OCI-LY7 (cell line): ENCODE data around the gene LONP2. TPM values are rescaled to one million over a fixed set of nuclear protein-coding genes. Genes with fewer than 3 reads are reported as not detected.
"Not testable (repeated sequence)": the region's sequence is repeated elsewhere in the genome, so short reads cannot be mapped to it uniquely, and the experiment has no call there.

ENCODE experiments used
- BruUV-seq: library from RNA; stranded (reverse); fragments of 400-500 nt; replicated peaks from 2 replicates; lab custom pipeline; 2021; lab: Mats Ljungman, UMichigan
- CTCF ChIA-PET: fragments of 300-600 bp; sonication (Branson Sonifier 250); formaldehyde crosslinking; loops from one replicate; lab custom pipeline; 2022; ENCODE audit warnings: antibody characterized with exemption; ENCODE audit not compliant: unreplicated experiment; lab: Charles Lee
- POLR2A ChIA-PET: fragments of 300-600 bp; sonication (Branson Sonifier 250); formaldehyde crosslinking; loops from one replicate; lab custom pipeline; 2022; ENCODE audit warnings: antibody characterized with exemption; lab: Charles Lee
- DNase-seq: peaks from one replicate; pipeline ENCODE4 v3.0.0-alpha.2; 2015; ENCODE audit warnings: low spot score
- H2AFZ ChIP-seq: fragments of 200-600 bp; sonication (generic), shearing (Covaris generic); 2 replicates; pipeline ENCODE4 v1.6.1; 2014; ENCODE audit warnings: mild to moderate bottlenecking, antibody characterized with exemption, low read length, moderate library complexity
- H3K27ac ChIP-seq: fragments of 200-600 bp; sonication (generic); 2 replicates; pipeline ENCODE4 v1.5.1; 2014; ENCODE audit warnings: mixed run types, low read depth, mild to moderate bottlenecking, moderate library complexity, low read length, inconsistent platforms; ENCODE audit not compliant: poor library complexity, severe bottlenecking
- H3K36me3 ChIP-seq: fragments of 200-600 bp; sonication (generic); 2 replicates; pipeline ENCODE4 v1.6.1; 2014; ENCODE audit warnings: mild to moderate bottlenecking, antibody characterized with exemption, low read length, moderate library complexity, mixed read lengths; ENCODE audit not compliant: insufficient read depth
- H3K4me1 ChIP-seq: fragments of 200-600 bp; sonication (generic); 2 replicates; pipeline ENCODE4 v1.5.1; 2014; ENCODE audit warnings: mild to moderate bottlenecking, low read length; ENCODE audit not compliant: insufficient read depth, poor library complexity, severe bottlenecking
- H3K4me2 ChIP-seq: fragments of 200-600 bp; sonication (generic); 2 replicates; pipeline ENCODE4 v1.6.1; 2014; ENCODE audit warnings: mild to moderate bottlenecking, low read length
- H3K4me3 ChIP-seq: fragments of 200-600 bp; sonication (generic); 2 replicates; pipeline ENCODE4 v1.5.1; 2014; ENCODE audit warnings: mild to moderate bottlenecking, low read depth, low read length; ENCODE audit not compliant: poor library complexity, severe bottlenecking
- H3K79me2 ChIP-seq: fragments of 200-600 bp; sonication (generic); 2 replicates; pipeline ENCODE4 v1.6.1; 2016; ENCODE audit warnings: low read depth, mild to moderate bottlenecking, low read length, moderate library complexity, mixed read lengths; ENCODE audit not compliant: insufficient read depth
- H3K9me2 ChIP-seq: fragments of 200-600 bp; sonication (generic); 2 replicates; pipeline ENCODE4 v1.6.1; 2016; ENCODE audit warnings: mild to moderate bottlenecking, low read length, mixed read lengths; ENCODE audit not compliant: insufficient read depth
- H3K9me3 ChIP-seq: fragments of 200-600 bp; sonication (generic); 2 replicates; pipeline ENCODE4 v1.6.1; 2014; ENCODE audit warnings: mild to moderate bottlenecking, mixed run types, low read length, mixed read lengths
- H4K20me1 ChIP-seq: fragments of 200-600 bp; sonication (generic); 2 replicates; pipeline ENCODE4 v1.6.1; 2014; ENCODE audit warnings: mild to moderate bottlenecking, antibody characterized with exemption, low read length, moderate library complexity, mixed read lengths; ENCODE audit not compliant: insufficient read depth
- CTCF ChIP-seq: fragments of 200-600 bp; sonication (generic); conservative IDR thresholded peaks from 2 replicates; pipeline ENCODE4 v1.5.1; 2014; ENCODE audit warnings: mild to moderate bottlenecking, antibody characterized with exemption, low read length, moderate library complexity, mixed read lengths
- EZH2phosphoT487 ChIP-seq: fragments of 200-600 bp; sonication (generic); IDR thresholded peaks from 2 replicates; pipeline ENCODE4 v1.6.1; 2018; ENCODE audit warnings: low read depth, borderline replicate concordance, mild to moderate bottlenecking, mixed run types, antibody characterized with exemption, low read length, moderate library complexity, mixed read lengths
- intact Hi-C: fragments of 100-400 bp; cut with micrococcal nuclease; formaldehyde crosslinking; loops from one replicate; pipeline ENCODE4 v1.10.0; 2022; ENCODE audit not compliant: unreplicated experiment
- total RNA-seq, 2 experiments: library from RNA; depleted of rRNA in 1 of 2; stranded (reverse); fragments of >200 nt in 1 of 2; shearing (Covaris generic) in 1 of 2; gene quantifications; 2 replicates each; pipeline ENCODE4 v1.2.3, GENCODE V29; 2014 to 2022

LONP2 gene
- total RNA-seq, 2 experiments from 2014 or later = 13.0 to 23.3 TPM

GRCh38 chr16:48308535-48308934 is 64.4 kb downstream of the LONP2 start:
- DNase-seq = no peak
- no peak overlapping the region for H2AFZ ChIP-seq
- no peaks in the 10 kb centered on the region for H3K9me2 ChIP-seq
- intact Hi-C loops = no loop called here
- H3K4me1 ChIP-seq = no peaks in the 10 kb centered on the region
- H3K9me3 ChIP-seq = peaks cover 14% of the 10 kb centered on the region
- peaks cover 9% of the 10 kb centered on the region for H3K36me3 ChIP-seq
- no peak for TF ChIP-seq EZH2phosphoT487
- no peak for TF ChIP-seq CTCF
- no peak overlapping the region for H3K4me2 ChIP-seq
- CTCF ChIA-PET = no interaction called here
- no peak overlapping the region for H3K27ac ChIP-seq
- POLR2A ChIA-PET = no interaction called here
- H3K4me3 ChIP-seq = no peak overlapping the region
- H4K20me1 ChIP-seq = no peaks in the 10 kb centered on the region
- BruUV-seq = no TSS peak
- no peaks in the 10 kb centered on the region for H3K79me2 ChIP-seq

- no TSS peak for BruUV-seq
- CTCF ChIA-PET = no interaction called here
- Histone ChIP-seq H3K9me2 (no peaks in the 10 kb centered on the region), H4K20me1 (no peaks in the 10 kb centered on the region), H3K4me1 (no peaks in the 10 kb centered on the region), H3K4me2 (no peak overlapping the region), H3K27ac (no peak overlapping the region), H2AFZ (no peak overlapping the region), H3K4me3 (no peak overlapping the region), H3K9me3 (peaks cover 14% of the 10 kb centered on the region), H3K36me3 (peaks cover 5% of the 10 kb centered on the region; the same call in 1 of the 2 replicates), H3K79me2 (no peaks in the 10 kb centered on the region)
- intact Hi-C loops = no loop called here
- DNase-seq = no peak
- POLR2A ChIA-PET = interaction anchor here (0.7 to 1.3 kb wide), 7 partner anchors 9 to 608 kb away, joined by 3 to 6 read pairs (median 3); no protein-coding TSS in a partner anchor
- TF ChIP-seq EZH2phosphoT487 (no peak), CTCF (no peak)
Observed at GRCh38 chr16:48310908-48311641, 67.0 kb downstream of the LONP2 start.

GRCh38 chr16:48313905-48314304 is 69.8 kb downstream of the LONP2 start:
- H2AFZ ChIP-seq, H4K20me1 ChIP-seq, POLR2A ChIA-PET, BruUV-seq, H3K4me2 ChIP-seq, H3K9me2 ChIP-seq, H3K4me3 ChIP-seq, CTCF ChIA-PET, H3K27ac ChIP-seq, H3K36me3 ChIP-seq, H3K79me2 ChIP-seq, intact Hi-C loops, DNase-seq: not testable (repeated sequence)
- H3K4me1 ChIP-seq = peaks cover 14% of the 10 kb centered on the region
- peaks cover 14% of the 10 kb centered on the region for H3K9me3 ChIP-seq
